ENCODE measurements around the gene ATG14. TPM values are rescaled to one million over a fixed set of nuclear protein-coding genes. Genes with fewer than 3 reads are reported as not detected.
"Not testable (repeated sequence)": the region's sequence is repeated elsewhere in the genome, so short reads cannot be mapped to it uniquely, and the experiment has no call there.

The ATG14 gene
- total RNA-seq, 2 donors from 2014 or later, result 12.5 to 21.9 TPM

- H3K27ac ChIP-seq; intact Hi-C loops (cut with DNase I); H3K36me3 ChIP-seq; H3K4me3 ChIP-seq; H3K4me1 ChIP-seq (replicated peaks); H3K27me3 ChIP-seq (replicated peaks; ENCODE audit: insufficient read depth); H3K9me3 ChIP-seq; DNase-seq (ENCODE audit: low spot score): not testable (repeated sequence)
- 69% methylated on average over 6 of the region's 6 CpGs for WGBS
- peak; percentile 5 for TF ChIP-seq POLR2AphosphoS5 (IDR thresholded peaks at IDR 0.05)
Measured at GRCh38 chr14:55344582-55345163, 67.0 kb downstream of the ATG14 start.

GRCh38 chr14:55341781-55342180 is 69.8 kb downstream of the ATG14 start:
- TF ChIP-seq, protein P1, sequence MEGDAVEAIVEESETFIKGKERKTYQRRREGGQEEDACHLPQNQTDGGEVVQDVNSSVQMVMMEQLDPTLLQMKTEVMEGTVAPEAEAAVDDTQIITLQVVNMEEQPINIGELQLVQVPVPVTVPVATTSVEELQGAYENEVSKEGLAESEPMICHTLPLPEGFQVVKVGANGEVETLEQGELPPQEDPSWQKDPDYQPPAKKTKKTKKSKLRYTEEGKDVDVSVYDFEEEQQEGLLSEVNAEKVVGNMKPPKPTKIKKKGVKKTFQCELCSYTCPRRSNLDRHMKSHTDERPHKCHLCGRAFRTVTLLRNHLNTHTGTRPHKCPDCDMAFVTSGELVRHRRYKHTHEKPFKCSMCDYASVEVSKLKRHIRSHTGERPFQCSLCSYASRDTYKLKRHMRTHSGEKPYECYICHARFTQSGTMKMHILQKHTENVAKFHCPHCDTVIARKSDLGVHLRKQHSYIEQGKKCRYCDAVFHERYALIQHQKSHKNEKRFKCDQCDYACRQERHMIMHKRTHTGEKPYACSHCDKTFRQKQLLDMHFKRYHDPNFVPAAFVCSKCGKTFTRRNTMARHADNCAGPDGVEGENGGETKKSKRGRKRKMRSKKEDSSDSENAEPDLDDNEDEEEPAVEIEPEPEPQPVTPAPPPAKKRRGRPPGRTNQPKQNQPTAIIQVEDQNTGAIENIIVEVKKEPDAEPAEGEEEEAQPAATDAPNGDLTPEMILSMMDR (IDR thresholded peaks at IDR 0.05), result no peak
- TF ChIP-seq POLR2AphosphoS5 (IDR thresholded peaks at IDR 0.05) (no peak), POLR2A (IDR thresholded peaks at IDR 0.05) (no peak)
- intact Hi-C loops (cut with DNase I), result no loop called here
- H3K36me3 ChIP-seq, result no peaks in the 10 kb centered on the region
- H3K9me3 ChIP-seq, result no peaks in the 10 kb centered on the region
- WGBS, result 85% methylated on average over 2 of the region's 2 CpGs
- DNase-seq (ENCODE audit: low spot score), result no peak
- no peak overlapping the region for H3K27ac ChIP-seq
- H3K27me3 ChIP-seq (replicated peaks; ENCODE audit: insufficient read depth), result no peaks in the 10 kb centered on the region
- no peak overlapping the region for H3K4me3 ChIP-seq
- H3K4me1 ChIP-seq (replicated peaks), result no peaks in the 10 kb centered on the region

GRCh38 chr14:55340482-55340881 is 71.1 kb downstream of the ATG14 start:
- H3K27ac ChIP-seq, result no peak overlapping the region
- 82% methylated on average over 3 of the region's 3 CpGs for WGBS
- no peaks in the 10 kb centered on the region for H3K9me3 ChIP-seq
- intact Hi-C loops (cut with DNase I), result no loop called here
- no peaks in the 10 kb centered on the region for H3K36me3 ChIP-seq
- DNase-seq (ENCODE audit: low spot score), result no peak
- H3K4me3 ChIP-seq, result no peak overlapping the region
- H3K4me1 ChIP-seq (replicated peaks), result peaks cover 4% of the 10 kb centered on the region
- no peaks in the 10 kb centered on the region for H3K27me3 ChIP-seq (replicated peaks; ENCODE audit: insufficient read depth)
- TF ChIP-seq POLR2A (IDR thresholded peaks at IDR 0.05) (no peak), POLR2AphosphoS5 (IDR thresholded peaks at IDR 0.05) (no peak)
- TF ChIP-seq, protein P1 (IDR thresholded peaks at IDR 0.05), result no peak

- no peaks in the 10 kb centered on the region for H3K27me3 ChIP-seq (replicated peaks; ENCODE audit: insufficient read depth)
- WGBS, result 37% methylated on average over 2 of the region's 2 CpGs
- intact Hi-C loops (cut with DNase I), result no loop called here
- peaks cover 4% of the 10 kb centered on the region for H3K4me1 ChIP-seq (replicated peaks)
- no peak for DNase-seq (ENCODE audit: low spot score)
- H3K36me3 ChIP-seq, result no peaks in the 10 kb centered on the region
- TF ChIP-seq, protein P1 (IDR thresholded peaks at IDR 0.05), result no peak
- peak; percentile 8 for TF ChIP-seq POLR2AphosphoS5 (IDR thresholded peaks at IDR 0.05)
- H3K27ac ChIP-seq, result peak overlapping the region in 1 of 2 donors; percentile 22
- H3K9me3 ChIP-seq, result no peaks in the 10 kb centered on the region
- H3K4me3 ChIP-seq, result no peak overlapping the region
Measured at GRCh38 chr14:55339770-55340169, 71.9 kb downstream of the ATG14 start.

GRCh38 chr14:55336691-55337090 is 74.9 kb downstream of the ATG14 start:
- 85% methylated on average over 3 of the region's 3 CpGs for WGBS
- Histone ChIP-seq H3K4me1 (replicated peaks) (peaks cover 16% of the 10 kb centered on the region), H3K36me3 (no peaks in the 10 kb centered on the region), H3K9me3 (no peaks in the 10 kb centered on the region), H3K27me3 (replicated peaks; ENCODE audit: insufficient read depth) (no peaks in the 10 kb centered on the region), H3K27ac (no peak overlapping the region), H3K4me3 (no peak overlapping the region)
- DNase-seq (ENCODE audit: low spot score), result no peak
- TF ChIP-seq POLR2A (IDR thresholded peaks at IDR 0.05) (no peak), POLR2AphosphoS5 (IDR thresholded peaks at IDR 0.05) (no peak)
- TF ChIP-seq, protein P1 (IDR thresholded peaks at IDR 0.05), result no peak
- intact Hi-C loops (cut with DNase I), result no loop called here

All from prostate gland (tissue), 2 donors.